Neural progenitor cell (in vitro differentiated cells): ENCODE data around the gene MARK3. TPM values are rescaled to one million over a fixed set of nuclear protein-coding genes. Genes with fewer than 3 reads are reported as not detected.

Experiments
- DNase-seq: peaks from one replicate; pipeline ENCODE4 v3.0.0-alpha.2; 2016; ENCODE audit warnings: low spot score
- H2AFZ ChIP-seq: fragments of 200-600 bp; sonication (generic); replicated peaks from 2 replicates; pipeline ENCODE4 v1.6.1; 2016; ENCODE audit warnings: antibody characterized with exemption
- H3F3A ChIP-seq: fragments of 200-600 bp; sonication (generic); 2 replicates; pipeline ENCODE4 v1.6.1; 2016; ENCODE audit warnings: antibody characterized with exemption, low read depth
- H3K27ac ChIP-seq: fragments of 200-600 bp; sonication (generic); 2 replicates; pipeline ENCODE4 v1.5.1; 2016; ENCODE audit warnings: mild to moderate bottlenecking
- H3K27me3 ChIP-seq: fragments of 200-600 bp; sonication (generic); 2 replicates; pipeline ENCODE4 v1.6.1; 2016; ENCODE audit warnings: mild to moderate bottlenecking, moderate library complexity
- H3K36me3 ChIP-seq: fragments of 200-600 bp; sonication (generic); 2 replicates; pipeline ENCODE4 v1.5.1; 2016
- H3K4me1 ChIP-seq: fragments of 200-600 bp; sonication (generic); 2 replicates; pipeline ENCODE4 v1.6.1; 2016; ENCODE audit warnings: mixed run types
- H3K4me2 ChIP-seq: fragments of 200-600 bp; sonication (generic); 2 replicates; pipeline ENCODE4 v1.6.1; 2016
- H3K4me3 ChIP-seq: fragments of 200-600 bp; sonication (generic); 2 replicates; pipeline ENCODE4 v1.5.1; 2016
- H3K79me2 ChIP-seq: fragments of 200-600 bp; sonication (generic); 2 replicates; pipeline ENCODE4 v1.6.1; 2016; ENCODE audit warnings: low read depth
- H3K9ac ChIP-seq: fragments of 200-600 bp; sonication (generic); 2 replicates; pipeline ENCODE4 v1.6.1; 2016
- H3K9me3 ChIP-seq: fragments of 200-600 bp; sonication (generic); 2 replicates; pipeline ENCODE4 v1.5.1; 2016; ENCODE audit warnings: low read depth
- H4K20me1 ChIP-seq: fragments of 200-600 bp; sonication (generic); 2 replicates; pipeline ENCODE4 v1.6.1; 2016; ENCODE audit warnings: low read depth
- H3K27ac Mint-ChIP-seq: 3 replicates; pipeline ENCODE4 v1.8.0; 2021; ENCODE audit warnings: mixed read lengths
- H3K27me3 Mint-ChIP-seq: 2 replicates; pipeline ENCODE4 v1.8.0; 2022; ENCODE audit warnings: low read depth, mild to moderate bottlenecking, inconsistent platforms, moderate library complexity, mixed read lengths; ENCODE audit not compliant: insufficient read depth
- H3K36me3 Mint-ChIP-seq: 3 replicates; pipeline ENCODE4 v1.8.0; 2021; ENCODE audit warnings: mixed read lengths
- H3K4me1 Mint-ChIP-seq: 3 replicates; pipeline ENCODE4 v1.8.0; 2021; ENCODE audit warnings: mixed read lengths
- H3K4me3 Mint-ChIP-seq: 3 replicates; pipeline ENCODE4 v1.8.0; 2021; ENCODE audit warnings: mild to moderate bottlenecking, moderate library complexity, mixed read lengths
- H3K9me3 Mint-ChIP-seq: 3 replicates; pipeline ENCODE4 v1.8.0; 2020; ENCODE audit warnings: mixed read lengths
- CTCF ChIP-seq: fragments of 200-600 bp; sonication (generic); IDR thresholded peaks from 2 replicates; pipeline ENCODE4 v1.5.1; 2017; ENCODE audit warnings: antibody characterized with exemption, mild to moderate bottlenecking
- EZH2 ChIP-seq: fragments of 200-600 bp; sonication (generic); IDR thresholded peaks from 2 replicates; pipeline ENCODE4 v1.6.1; 2017; ENCODE audit warnings: antibody characterized with exemption, mild to moderate bottlenecking, moderate library complexity
- EZH2phosphoT487 ChIP-seq: fragments of 200-600 bp; sonication (generic); IDR thresholded peaks from 2 replicates; pipeline ENCODE4 v1.6.1; 2017; ENCODE audit warnings: antibody characterized with exemption
- total RNA-seq: library from RNA; depleted of rRNA; stranded (reverse); fragments of >200 nt; gene quantifications from 2 replicates; pipeline ENCODE4 v1.2.3, GENCODE V29; 2015; ENCODE audit warnings: low replicate concordance

Gene MARK3
- total RNA-seq, 1 donor from 2014 or later: 80.7 TPM

GRCh38 chr14:103488960-103489359 is 103.7 kb downstream of the MARK3 start:
- peak overlapping the region; percentile 18 for H3K27ac Mint-ChIP-seq
- Histone ChIP-seq H4K20me1 (no peaks in the 10 kb centered on the region), H3K27me3 (no peaks in the 10 kb centered on the region), H3K4me1 (peaks cover 23% of the 10 kb centered on the region), H3K27ac (peak overlapping the region; percentile 51), H2AFZ (no peak overlapping the region), H3F3A (peaks cover 21% of the 10 kb centered on the region), H3K36me3 (peaks cover 5% of the 10 kb centered on the region), H3K9ac (no peak overlapping the region), H3K4me2 (no peak overlapping the region), H3K79me2 (no peaks in the 10 kb centered on the region), H3K4me3 (no peak overlapping the region), H3K9me3 (no peaks in the 10 kb centered on the region)
- H3K9me3 Mint-ChIP-seq: no peaks in the 10 kb centered on the region
- no peak for TF ChIP-seq EZH2
- TF ChIP-seq EZH2phosphoT487: no peak
- TF ChIP-seq CTCF: no peak
- H3K36me3 Mint-ChIP-seq: peaks cover 26% of the 10 kb centered on the region
- H3K4me1 Mint-ChIP-seq: peaks cover 26% of the 10 kb centered on the region
- DNase-seq: no peak
- H3K27me3 Mint-ChIP-seq: peaks cover 4% of the 10 kb centered on the region
- peak overlapping the region; percentile 44 for H3K4me3 Mint-ChIP-seq

GRCh38 chr14:103489621-103490020 is 104.4 kb downstream of the MARK3 start:
- Histone ChIP-seq H4K20me1 (no peaks in the 10 kb centered on the region), H3K4me2 (no peak overlapping the region), H3K27me3 (no peaks in the 10 kb centered on the region), H3K4me1 (peaks cover 23% of the 10 kb centered on the region), H3K9ac (no peak overlapping the region), H3F3A (peaks cover 21% of the 10 kb centered on the region), H3K4me3 (no peak overlapping the region), H3K36me3 (peaks cover 5% of the 10 kb centered on the region), H3K79me2 (no peaks in the 10 kb centered on the region), H3K9me3 (no peaks in the 10 kb centered on the region), H2AFZ (no peak overlapping the region), H3K27ac (peak overlapping the region; percentile 51)
- Mint-ChIP-seq H3K27me3 (peaks cover 4% of the 10 kb centered on the region), H3K9me3 (no peaks in the 10 kb centered on the region), H3K36me3 (peaks cover 26% of the 10 kb centered on the region), H3K27ac (peak overlapping the region; percentile 18), H3K4me1 (peaks cover 26% of the 10 kb centered on the region), H3K4me3 (no peak overlapping the region)
- no peak for DNase-seq
- TF ChIP-seq EZH2phosphoT487: no peak
- TF ChIP-seq CTCF: no peak
- TF ChIP-seq EZH2: no peak

- H3K4me3 ChIP-seq: no peak overlapping the region
- H2AFZ ChIP-seq: no peak overlapping the region
- Mint-ChIP-seq H3K9me3 (no peaks in the 10 kb centered on the region), H3K27me3 (peaks cover 4% of the 10 kb centered on the region), H3K4me3 (no peak overlapping the region), H3K36me3 (peaks cover 26% of the 10 kb centered on the region), H3K4me1 (peaks cover 26% of the 10 kb centered on the region), H3K27ac (no peak overlapping the region)
- no peaks in the 10 kb centered on the region for H3K79me2 ChIP-seq
- H3K27me3 ChIP-seq: no peaks in the 10 kb centered on the region
- peak overlapping the region; percentile 19 for H3K4me2 ChIP-seq
- DNase-seq: peak; percentile 40
- H4K20me1 ChIP-seq: no peaks in the 10 kb centered on the region
- TF ChIP-seq CTCF (no peak), EZH2 (no peak), EZH2phosphoT487 (no peak)
- no peak overlapping the region for H3K9ac ChIP-seq
- peak overlapping the region; percentile 10 for H3K27ac ChIP-seq
- H3K36me3 ChIP-seq: peaks cover 5% of the 10 kb centered on the region
- no peaks in the 10 kb centered on the region for H3K9me3 ChIP-seq
- H3F3A ChIP-seq: peaks cover 22% of the 10 kb centered on the region
- H3K4me1 ChIP-seq: peaks cover 23% of the 10 kb centered on the region
Measured at GRCh38 chr14:103491691-103492090, 106.5 kb downstream of the MARK3 start.
